Activated CD4-positive, CD25-positive, alpha-beta regulatory T cell treated with anti-CD3 and anti-CD28 coated beads, Interleukin-2, amount 50 U/mL, for 72 hours (primary cell): Measurements from ENCODE around the gene DNAH11.
A peak's percentile ranks its signal among the peaks of the same experiment; 100 is the strongest.
"Not testable (repeated sequence)": the region's sequence is repeated elsewhere in the genome, so short reads cannot be mapped to it uniquely, and the experiment has no call there.

ENCODE experiments used
- DNase-seq: peaks from one replicate; pipeline ENCODE4 v3.0.0; 2021

Gene DNAH11

GRCh38 chr7:21542891-21543527 lies at the start of gene DNAH11:
Gene DNAH11 (plus strand): TSS chr7:21543039. CDS start chr7:21543246, 207 bp downstream.
- peak; percentile 32 for DNase-seq

GRCh38 chr7:21495731-21496130 lies 47.1 kb upstream of the DNAH11 start:
- DNase-seq, result no peak

GRCh38 chr7:21497072-21497471 lies 45.8 kb upstream of the DNAH11 start:
- no peak for DNase-seq

GRCh38 chr7:21500117-21500832 lies 42.6 kb upstream of the DNAH11 start:
- DNase-seq, result no peak

GRCh38 chr7:21504021-21504420 lies 38.8 kb upstream of the DNAH11 start:
- no peak for DNase-seq

- no peak for DNase-seq
Observed at GRCh38 chr7:21507627-21508343, 35.1 kb upstream of the DNAH11 start.

- no peak for DNase-seq
Observed at GRCh38 chr7:21508538-21508937, 34.3 kb upstream of the DNAH11 start.

GRCh38 chr7:21514062-21514461 lies 28.8 kb upstream of the DNAH11 start:
- no peak for DNase-seq

- no peak for DNase-seq
Observed at GRCh38 chr7:21524680-21525079, 18.2 kb upstream of the DNAH11 start.

GRCh38 chr7:21526007-21526406 lies 16.8 kb upstream of the DNAH11 start:
- no peak for DNase-seq

- no peak for DNase-seq
Observed at GRCh38 chr7:21526448-21526847, 16.4 kb upstream of the DNAH11 start.

- not testable (repeated sequence) for DNase-seq
Observed at GRCh38 chr7:21532485-21532884, 10.4 kb upstream of the DNAH11 start.

- not testable (repeated sequence) for DNase-seq
Observed at GRCh38 chr7:21533646-21534045, 9.2 kb upstream of the DNAH11 start.

- DNase-seq, result not testable (repeated sequence)
Observed at GRCh38 chr7:21536445-21537118, 6.3 kb upstream of the DNAH11 start.

- no peak for DNase-seq
Observed at GRCh38 chr7:21538936-21539495, 3.8 kb upstream of the DNAH11 start.

GRCh38 chr7:21543528-21544302 lies 876 bp downstream of the DNAH11 start:
- DNase-seq, result no peak

GRCh38 chr7:21544303-21544656 lies 1.4 kb downstream of the DNAH11 start:
- DNase-seq, result no peak

- DNase-seq, result no peak
Observed at GRCh38 chr7:21544715-21545114, 1.9 kb downstream of the DNAH11 start.

- no peak for DNase-seq
Observed at GRCh38 chr7:21547501-21547900, 4.7 kb downstream of the DNAH11 start.

GRCh38 chr7:21548491-21548890 lies 5.7 kb downstream of the DNAH11 start:
- no peak for DNase-seq

GRCh38 chr7:21550076-21550475 lies 7.2 kb downstream of the DNAH11 start:
- DNase-seq, result no peak

GRCh38 chr7:21550821-21551531 lies 8.1 kb downstream of the DNAH11 start:
- DNase-seq, result no peak
